HG03060 (cell line): ENCODE measurements around the gene RALGPS2.

Experiments
- ATAC-seq: cut with Tn5 transposase; IDR thresholded peaks from one replicate; pipeline ENCODE4 v1.9.1; 2021; ENCODE audit warnings: low read depth, moderate number of reproducible peaks; ENCODE audit not compliant: unreplicated experiment

RALGPS2 gene

GRCh38 chr1:178910023-178910422 is 185.0 kb downstream of the RALGPS2 start:
- no peak for ATAC-seq

- no peak for ATAC-seq
Observed at GRCh38 chr1:178912597-178912996, 187.6 kb downstream of the RALGPS2 start.

GRCh38 chr1:178916448-178917174 is 191.6 kb downstream of the RALGPS2 start:
- ATAC-seq = no peak

- ATAC-seq = no peak
Observed at GRCh38 chr1:178918308-178918707, 193.3 kb downstream of the RALGPS2 start.

- ATAC-seq = no peak
Observed at GRCh38 chr1:178918955-178919354, 193.9 kb downstream of the RALGPS2 start.

DNA sequence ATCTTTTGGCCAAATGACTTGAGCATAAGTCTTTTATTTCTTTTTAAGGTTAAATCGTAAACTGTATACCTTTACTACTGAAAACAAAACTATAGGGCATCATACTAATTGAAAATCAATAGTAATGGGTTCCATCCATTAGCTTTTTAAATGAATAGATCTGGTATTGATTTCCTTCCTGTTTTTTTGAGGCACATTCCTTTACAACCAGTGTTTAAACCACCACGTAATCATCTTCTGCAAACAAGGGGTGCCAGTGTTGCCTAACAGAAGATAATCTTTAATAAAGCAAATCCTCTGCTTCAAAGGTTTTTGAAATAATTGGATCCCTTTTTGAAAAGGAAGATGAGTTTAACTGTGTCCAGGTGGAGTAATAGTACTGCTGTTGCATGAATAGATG is 194.5 kb downstream of the RALGPS2 start:
- no peak for ATAC-seq

DNA sequence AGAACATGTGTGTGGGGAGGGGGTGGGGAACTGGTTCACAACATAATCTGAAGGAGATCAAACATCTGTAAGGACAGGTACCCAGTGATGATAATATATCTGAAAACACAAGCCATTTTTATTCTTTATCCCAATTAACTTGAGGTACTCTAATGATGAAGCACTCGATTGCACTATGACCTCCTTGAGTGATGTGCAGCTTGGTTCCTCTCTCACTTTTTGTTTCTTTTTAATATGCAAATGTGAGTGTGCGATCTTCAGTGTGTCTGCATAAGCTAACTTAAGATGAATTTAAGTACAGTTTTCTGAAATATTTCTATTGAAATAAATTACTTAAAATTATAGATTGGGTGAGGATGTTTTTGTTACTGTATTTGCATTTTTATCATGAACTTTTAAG is 196.5 kb downstream of the RALGPS2 start:
- no peak for ATAC-seq

DNA sequence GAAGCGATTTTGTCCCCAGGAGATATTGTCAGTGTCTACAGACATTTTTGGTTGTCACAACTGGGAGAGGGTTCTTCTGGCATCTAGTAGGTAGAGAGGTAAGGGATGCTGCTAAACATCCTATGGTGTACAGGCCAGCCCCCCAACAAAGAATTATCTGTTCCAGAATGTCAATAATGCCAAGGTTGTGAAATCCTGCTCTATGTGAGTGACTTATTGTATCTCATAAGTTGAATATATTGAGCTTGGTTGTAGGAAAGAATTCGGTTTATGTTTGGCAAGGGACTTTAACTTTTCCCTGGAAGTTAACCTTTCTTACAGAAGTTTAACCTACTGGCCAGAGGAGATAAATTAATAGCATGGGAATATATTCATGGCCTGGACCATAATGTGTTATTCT is 198.5 kb downstream of the RALGPS2 start:
- ATAC-seq = no peak

DNA sequence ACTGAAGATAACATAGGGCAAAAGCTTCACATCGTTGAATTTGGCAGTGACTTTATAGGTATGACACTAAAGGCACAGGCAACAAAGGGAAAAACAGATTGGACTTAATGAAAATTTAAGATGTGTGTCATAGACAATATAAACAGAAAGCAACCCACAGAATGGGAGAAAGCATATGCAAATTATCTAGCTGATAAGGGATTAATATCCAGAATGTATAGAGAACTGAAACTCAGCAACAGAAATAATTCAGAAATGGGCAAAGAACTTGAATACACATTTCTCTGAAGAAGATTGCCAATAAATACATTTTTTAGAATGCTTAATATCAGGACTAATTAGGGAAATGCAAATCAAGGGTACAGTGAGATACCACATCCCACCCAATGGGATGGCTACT is 201.0 kb downstream of the RALGPS2 start:
- ATAC-seq = no peak

- ATAC-seq = no peak
Observed at GRCh38 chr1:178927003-178927402, 202.0 kb downstream of the RALGPS2 start.

GRCh38 chr1:178928041-178928440 is 203.0 kb downstream of the RALGPS2 start:
- no peak for ATAC-seq

- ATAC-seq = no peak
Observed at GRCh38 chr1:178928976-178929375, 203.9 kb downstream of the RALGPS2 start.

- no peak for ATAC-seq
Observed at GRCh38 chr1:178931858-178932551, 207.0 kb downstream of the RALGPS2 start.

GRCh38 chr1:178932552-178932906 is 207.5 kb downstream of the RALGPS2 start:
- ATAC-seq = no peak

GRCh38 chr1:178933105-178933561 is 208.1 kb downstream of the RALGPS2 start:
- ATAC-seq = no peak

- peak; percentile 40 for ATAC-seq
Observed at GRCh38 chr1:178933709-178934490, 208.9 kb downstream of the RALGPS2 start.

DNA sequence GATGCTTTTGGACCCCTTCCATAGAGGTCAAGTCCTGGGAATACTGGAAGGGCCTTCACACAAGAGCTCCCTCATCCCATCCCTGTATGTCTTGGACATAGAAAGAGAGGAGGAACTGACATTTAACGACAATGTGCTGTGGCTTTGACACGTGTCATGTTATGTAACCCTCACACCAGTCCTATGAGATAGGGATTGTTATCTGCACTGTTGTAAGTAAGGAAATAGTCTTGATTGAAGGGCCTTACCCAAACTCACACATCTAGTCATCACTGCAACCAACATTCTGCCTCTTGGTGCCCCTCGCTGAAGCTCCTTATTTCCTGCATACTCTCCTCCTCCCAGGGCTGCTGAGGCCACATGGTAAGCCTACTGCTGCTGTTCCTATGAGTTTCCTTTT is 209.5 kb downstream of the RALGPS2 start:
- ATAC-seq = peak; percentile 12

- no peak for ATAC-seq
Observed at GRCh38 chr1:178935610-178936009, 210.6 kb downstream of the RALGPS2 start.

GRCh38 chr1:178937695-178938094 is 212.7 kb downstream of the RALGPS2 start:
- ATAC-seq = no peak

DNA sequence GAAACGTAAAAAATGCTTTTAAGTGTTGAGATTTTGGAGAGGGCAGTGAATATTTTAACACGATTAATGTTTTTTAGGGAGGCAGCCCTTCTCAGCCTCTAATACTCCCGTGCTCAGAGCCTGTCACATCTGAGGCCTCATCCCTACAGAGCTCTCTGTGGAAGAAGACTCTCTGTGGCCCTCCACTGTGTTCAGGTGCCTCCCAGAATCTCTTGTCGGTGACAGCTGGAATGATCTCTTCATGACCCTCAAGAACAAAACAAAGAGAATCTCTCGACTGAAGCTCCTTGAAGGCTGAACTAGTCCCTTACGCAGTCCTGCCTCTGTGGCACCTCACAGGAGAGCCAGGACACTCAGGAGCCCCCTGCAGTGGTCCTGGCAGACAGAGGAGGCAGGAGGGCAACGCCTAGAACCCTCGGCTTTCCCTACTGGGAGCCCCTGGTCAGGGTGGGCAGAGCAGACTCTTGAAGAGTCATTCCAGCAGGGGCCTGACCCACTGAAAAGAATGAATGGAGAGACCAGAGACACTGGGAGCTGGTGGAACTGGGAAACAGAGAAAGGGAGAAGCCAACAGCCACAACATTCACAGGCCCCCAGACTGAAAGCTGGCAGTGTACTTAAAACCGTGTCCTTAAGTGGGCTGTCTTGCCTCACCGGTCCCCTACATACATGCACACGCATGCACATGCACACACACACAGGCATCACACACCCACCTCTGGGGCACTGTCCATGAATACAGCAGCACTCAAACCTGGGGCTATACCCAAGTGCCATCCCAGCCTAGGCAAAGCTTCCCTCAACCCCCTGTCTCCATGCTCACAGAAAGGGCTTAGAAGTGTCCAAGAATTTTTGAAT is 213.3 kb downstream of the RALGPS2 start:
- ATAC-seq = no peak

DNA sequence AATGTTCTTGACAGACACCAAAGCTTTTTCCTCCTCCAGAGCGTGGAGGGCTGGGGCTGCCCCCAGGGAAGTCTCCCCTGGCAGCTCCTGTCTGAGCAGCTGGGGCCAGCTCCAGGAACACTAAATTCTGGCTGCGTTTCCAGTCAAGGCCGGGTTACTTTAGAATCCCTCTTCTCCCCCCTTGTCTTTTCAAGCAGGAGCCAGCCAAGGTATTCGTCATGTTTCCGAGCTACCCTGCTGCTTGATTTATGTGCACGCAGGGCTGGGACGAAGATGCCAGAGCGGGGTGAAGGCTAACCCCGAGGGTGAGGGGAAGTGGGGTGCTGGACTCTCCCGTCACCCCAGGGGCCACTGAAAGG is 213.9 kb downstream of the RALGPS2 start:
- no peak for ATAC-seq
